ENCODE data around the gene B4GALT2. TPM values are rescaled to one million over a fixed set of nuclear protein-coding genes. Genes with fewer than 3 reads are reported as not detected.

B4GALT2 gene
- total and polyA plus RNA-seq, 2 of the 8 experiments (the other 6 are each of a cell fraction or from before 2014, with no cell fraction given): 56.5 to 121 TPM

- TF ChIP-seq CHD7 (IDR thresholded peaks at IDR 0.05; ENCODE audit: insufficient replicate concordance, low read length) (no peak), ASH2L (IDR thresholded peaks at IDR 0.05; ENCODE audit: low read length) (no peak), TAF1 (IDR thresholded peaks at IDR 0.05; ENCODE audit: low read depth, low read length) (no peak), HDAC2 (IDR thresholded peaks at IDR 0.05; ENCODE audit: borderline replicate concordance in 1 of 2, low read depth in 2 of 2, low read length in 2 of 2) (no peak), BRCA1 (IDR thresholded peaks at IDR 0.05; ENCODE audit: low read depth, low read length) (no peak), SAP30 (IDR thresholded peaks at IDR 0.05; ENCODE audit: insufficient read depth, insufficient replicate concordance, low read length) (no peak), RAD21 (IDR thresholded peaks at IDR 0.05 in 1 of 2, conservative IDR thresholded peaks at IDR 0.05 in 1 of 2; ENCODE audit: low read depth in 2 of 2, low read length in 2 of 2) (no peak), CBX5 (IDR thresholded peaks at IDR 0.05; ENCODE audit: low read depth, low read length) (no peak), TBP (IDR thresholded peaks at IDR 0.05; ENCODE audit: low read depth, low read length) (no peak)
- TF ChIP-seq, protein P1, sequence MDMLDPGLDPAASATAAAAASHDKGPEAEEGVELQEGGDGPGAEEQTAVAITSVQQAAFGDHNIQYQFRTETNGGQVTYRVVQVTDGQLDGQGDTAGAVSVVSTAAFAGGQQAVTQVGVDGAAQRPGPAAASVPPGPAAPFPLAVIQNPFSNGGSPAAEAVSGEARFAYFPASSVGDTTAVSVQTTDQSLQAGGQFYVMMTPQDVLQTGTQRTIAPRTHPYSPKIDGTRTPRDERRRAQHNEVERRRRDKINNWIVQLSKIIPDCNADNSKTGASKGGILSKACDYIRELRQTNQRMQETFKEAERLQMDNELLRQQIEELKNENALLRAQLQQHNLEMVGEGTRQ (IDR thresholded peaks at IDR 0.05; ENCODE audit: low read length): no peak
Observed at GRCh38 chr1:43962324-43962723, 16.7 kb upstream of the B4GALT2 start (continued).

Data from H1 (cell line).